ENCODE results near the gene SEC14L1.
"Not testable (repeated sequence)": the region's sequence is repeated elsewhere in the genome, so short reads cannot be mapped to it uniquely, and the experiment has no call there.

The SEC14L1 gene

GRCh38 chr17:77109159-77109759 lies 31.5 kb upstream of the SEC14L1 start:
- DNase-seq (ENCODE audit: low read depth) = no peak
- TF ChIP-seq CTCF (conservative IDR thresholded peaks at IDR 0.05; ENCODE audit: low read length) = no peak
- H3K4me3 ChIP-seq (ENCODE audit: low read length) = no peak overlapping the region

GRCh38 chr17:77109764-77110359 lies 30.9 kb upstream of the SEC14L1 start:
- DNase-seq (ENCODE audit: low read depth) = peak; percentile 56
- TF ChIP-seq CTCF (conservative IDR thresholded peaks at IDR 0.05; ENCODE audit: low read length) = no peak; the same call in 1 of the 2 replicates

GRCh38 chr17:77111165-77111933 lies 29.4 kb upstream of the SEC14L1 start:
- DNase-seq (ENCODE audit: low read depth); H3K4me3 ChIP-seq (ENCODE audit: low read length): not testable (repeated sequence)

More at GRCh38 chr17:77109764-77110359, 30.9 kb upstream of the SEC14L1 start:
- no peak overlapping the region for H3K4me3 ChIP-seq (ENCODE audit: low read length)

GRCh38 chr17:77111934-77112296 lies 28.9 kb upstream of the SEC14L1 start:
- no peak overlapping the region for H3K4me3 ChIP-seq (ENCODE audit: low read length)

GRCh38 chr17:77115510-77115909 lies 25.3 kb upstream of the SEC14L1 start:
- no peak for TF ChIP-seq CTCF (conservative IDR thresholded peaks at IDR 0.05; ENCODE audit: low read length)
- DNase-seq (ENCODE audit: low read depth) = no peak
- H3K4me3 ChIP-seq (ENCODE audit: low read length) = no peak overlapping the region

More at GRCh38 chr17:77111934-77112296, 28.9 kb upstream of the SEC14L1 start:
- TF ChIP-seq CTCF (conservative IDR thresholded peaks at IDR 0.05; ENCODE audit: low read length) = no peak
- DNase-seq (ENCODE audit: low read depth) = no peak

- no peak for DNase-seq (ENCODE audit: low read depth)
Measured at GRCh38 chr17:77115947-77116346, 24.8 kb upstream of the SEC14L1 start.

More at GRCh38 chr17:77115947-77116346, 24.8 kb upstream of the SEC14L1 start:
- no peak for TF ChIP-seq CTCF (conservative IDR thresholded peaks at IDR 0.05; ENCODE audit: low read length)
- H3K4me3 ChIP-seq (ENCODE audit: low read length) = no peak overlapping the region

All from AG10803 (cell line).